ENCODE results near the gene HEPACAM.

- TF ChIP-seq POLR2A (IDR thresholded peaks at IDR 0.05) (no peak), CTCF (IDR thresholded peaks at IDR 0.05) (no peak)
Observed at GRCh38 chr11:124920356-124920755, 15.5 kb downstream of the HEPACAM start.

Measured in right lobe of liver (tissue), 4 donors.